ENCODE data around the gene PPIL6.

Gene PPIL6

DNA sequence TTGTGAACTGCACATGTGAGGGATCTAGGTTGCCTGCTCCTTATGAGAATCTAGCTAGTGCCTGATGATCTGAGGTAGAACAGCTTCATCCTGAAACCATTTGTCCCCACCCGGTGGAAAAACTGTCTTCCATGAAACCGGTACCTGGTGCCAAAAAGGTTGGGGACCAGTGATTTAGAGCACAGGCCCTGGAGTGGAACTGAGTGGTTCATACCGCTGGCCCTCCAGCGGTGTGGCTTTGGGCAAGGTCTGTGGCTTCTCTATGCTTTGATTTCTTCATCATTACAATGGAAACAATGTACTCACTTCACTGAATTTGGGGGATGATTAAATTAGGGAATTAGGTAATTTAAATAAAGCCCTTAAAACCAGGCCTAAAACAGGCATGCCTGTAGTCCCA lies 94.4 kb downstream of the PPIL6 start:
- TF ChIP-seq, protein P1, sequence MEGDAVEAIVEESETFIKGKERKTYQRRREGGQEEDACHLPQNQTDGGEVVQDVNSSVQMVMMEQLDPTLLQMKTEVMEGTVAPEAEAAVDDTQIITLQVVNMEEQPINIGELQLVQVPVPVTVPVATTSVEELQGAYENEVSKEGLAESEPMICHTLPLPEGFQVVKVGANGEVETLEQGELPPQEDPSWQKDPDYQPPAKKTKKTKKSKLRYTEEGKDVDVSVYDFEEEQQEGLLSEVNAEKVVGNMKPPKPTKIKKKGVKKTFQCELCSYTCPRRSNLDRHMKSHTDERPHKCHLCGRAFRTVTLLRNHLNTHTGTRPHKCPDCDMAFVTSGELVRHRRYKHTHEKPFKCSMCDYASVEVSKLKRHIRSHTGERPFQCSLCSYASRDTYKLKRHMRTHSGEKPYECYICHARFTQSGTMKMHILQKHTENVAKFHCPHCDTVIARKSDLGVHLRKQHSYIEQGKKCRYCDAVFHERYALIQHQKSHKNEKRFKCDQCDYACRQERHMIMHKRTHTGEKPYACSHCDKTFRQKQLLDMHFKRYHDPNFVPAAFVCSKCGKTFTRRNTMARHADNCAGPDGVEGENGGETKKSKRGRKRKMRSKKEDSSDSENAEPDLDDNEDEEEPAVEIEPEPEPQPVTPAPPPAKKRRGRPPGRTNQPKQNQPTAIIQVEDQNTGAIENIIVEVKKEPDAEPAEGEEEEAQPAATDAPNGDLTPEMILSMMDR (IDR thresholded peaks at IDR 0.05; ENCODE audit: extremely low read depth, missing control alignments), result no peak
- DNase-seq (ENCODE audit: low spot score), result no peak

DNA sequence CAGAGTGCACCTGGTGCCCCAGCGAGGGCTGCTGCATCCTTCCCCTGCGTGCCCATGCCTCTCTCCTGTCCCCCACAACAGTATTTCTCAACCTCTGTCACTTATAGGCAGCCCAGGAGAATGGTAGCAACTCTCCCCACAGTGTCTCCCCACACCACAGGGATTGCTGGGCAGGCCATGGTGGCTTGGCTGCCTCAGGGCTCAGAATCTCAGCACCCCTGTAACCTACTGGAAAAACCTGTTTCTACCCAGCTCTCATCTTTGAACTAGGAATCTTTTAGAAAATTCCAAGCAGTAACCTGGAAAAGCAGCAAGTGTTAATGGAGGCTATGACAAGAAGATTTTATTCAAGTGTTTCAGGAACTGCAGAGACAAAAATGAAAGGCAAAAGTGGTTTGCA lies 96.2 kb downstream of the PPIL6 start:
- no peak for DNase-seq (ENCODE audit: low spot score)
- TF ChIP-seq, protein P1 (IDR thresholded peaks at IDR 0.05; ENCODE audit: extremely low read depth, missing control alignments), result no peak

DNA sequence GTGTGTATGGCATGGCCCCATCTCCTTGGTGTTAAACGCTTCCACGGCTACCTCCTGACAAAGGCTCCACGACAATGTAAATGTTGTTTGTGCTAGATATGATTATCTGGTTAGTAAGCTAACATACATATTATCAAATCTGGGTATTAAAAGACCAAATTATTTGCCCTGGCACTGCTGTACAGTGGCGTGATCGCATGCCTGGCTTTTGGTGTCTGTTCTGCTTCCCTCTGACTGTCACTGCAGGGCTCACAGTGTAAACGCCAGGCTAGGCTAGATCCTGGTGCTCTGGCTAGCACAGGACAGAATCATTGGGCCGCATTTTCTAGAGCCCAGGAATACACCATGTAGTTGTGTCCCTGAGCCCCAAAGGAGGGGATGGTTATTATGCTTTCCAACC lies 96.9 kb downstream of the PPIL6 start:
- TF ChIP-seq, protein P1 (IDR thresholded peaks at IDR 0.05; ENCODE audit: extremely low read depth, missing control alignments), result no peak

DNA sequence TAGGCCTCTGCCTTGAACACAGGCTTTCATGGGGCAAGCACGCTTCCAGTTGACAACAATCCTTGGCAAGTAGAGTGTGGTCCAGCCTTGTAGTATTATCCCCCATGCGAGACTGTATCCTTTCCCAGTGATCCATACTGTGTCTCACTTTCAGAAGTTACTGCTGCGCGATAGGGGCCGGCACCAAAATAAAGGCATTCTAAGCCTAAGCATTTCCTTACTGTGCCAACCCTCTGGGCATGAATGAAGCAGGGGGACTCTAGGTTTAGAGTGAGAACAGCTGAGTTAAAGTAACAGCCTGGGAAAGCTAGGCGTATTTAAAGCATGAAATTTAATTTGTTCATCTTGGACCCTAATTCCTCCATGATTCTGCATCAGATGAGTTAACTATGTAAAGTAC lies 97.5 kb downstream of the PPIL6 start:
- DNase-seq (ENCODE audit: low spot score), result no peak
- TF ChIP-seq, protein P1 (IDR thresholded peaks at IDR 0.05; ENCODE audit: extremely low read depth, missing control alignments), result no peak

More for the DNA sequence above, 96.9 kb downstream of the PPIL6 start:
- no peak for DNase-seq (ENCODE audit: low spot score)

DNA sequence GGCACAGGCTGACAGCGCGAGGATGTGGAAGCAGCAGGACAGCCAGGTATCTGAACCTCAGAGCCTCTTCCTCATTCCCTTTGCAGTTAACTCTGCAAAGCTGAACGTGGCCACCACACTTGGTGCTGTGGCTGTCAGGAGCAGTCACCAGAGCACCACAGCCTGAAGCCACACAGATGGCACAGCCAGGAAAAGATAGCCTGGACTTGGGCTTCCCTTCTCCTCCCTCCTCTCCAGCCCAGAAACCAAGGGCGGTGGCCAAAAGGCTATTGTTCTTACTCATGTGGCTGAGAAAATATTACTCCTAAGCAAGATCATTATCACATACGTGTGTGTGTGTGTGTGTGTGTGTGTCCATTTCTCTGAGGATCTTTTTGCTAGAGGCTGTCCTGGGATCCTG lies 97.9 kb downstream of the PPIL6 start:
- TF ChIP-seq, protein P1 (IDR thresholded peaks at IDR 0.05; ENCODE audit: extremely low read depth, missing control alignments), result no peak
- no peak for DNase-seq (ENCODE audit: low spot score)

DNA sequence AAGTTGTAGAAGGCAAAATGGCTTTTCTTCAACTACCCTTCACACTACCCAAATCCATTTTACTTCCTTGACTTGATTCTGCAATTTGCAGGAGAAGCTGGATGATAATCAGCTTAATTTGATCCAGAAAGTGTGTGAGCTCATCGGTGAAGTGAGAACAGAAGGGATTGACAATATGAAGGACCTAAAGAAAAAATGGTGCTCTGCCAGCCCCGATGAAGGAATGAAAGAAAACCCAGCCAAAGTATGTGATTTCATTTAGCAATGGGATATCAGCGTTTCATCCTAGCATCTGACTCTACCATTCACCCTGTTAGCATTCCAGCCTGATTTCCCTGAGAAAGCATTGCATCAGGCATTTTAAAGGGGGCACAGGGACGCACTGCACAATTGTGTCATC lies 99.6 kb downstream of the PPIL6 start:
- TF ChIP-seq, protein P1 (IDR thresholded peaks at IDR 0.05; ENCODE audit: extremely low read depth, missing control alignments), result no peak
- DNase-seq (ENCODE audit: low spot score), result no peak

Data from GM20000 (cell line).